Prostate gland (tissue), 2 donors: ENCODE measurements around the gene ADGRG1.

Experiments used
- CTCF ChIP-seq, 4 experiments: fragments of 200-600 bp in 2 of 4; fragments of 450-650 bp in 2 of 4; sonication (generic) in 2 of 4; IDR thresholded peaks; 1 replicate in 3 of 4; 2 replicates in 1 of 4; pipeline ENCODE4 v1.5.1; 2016 to 2019; ENCODE audit warnings: antibody characterized with exemption in 4 of 4, mild to moderate bottlenecking in 2 of 4, moderate library complexity in 2 of 4
- POLR2A ChIP-seq: fragments of 450-650 bp; IDR thresholded peaks from one replicate; pipeline ENCODE4 v1.6.1; 2016; ENCODE audit warnings: antibody characterized with exemption, mild to moderate bottlenecking
- POLR2AphosphoS5 ChIP-seq: sonication (generic); formaldehyde crosslinking; IDR thresholded peaks from one replicate; pipeline ENCODE4 v1.6.1; 2017; ENCODE audit warnings: antibody characterized with exemption

GRCh38 chr16:57648125-57648524 lies 19.7 kb downstream of the ADGRG1 start:
- no peak for TF ChIP-seq CTCF (IDR thresholded peaks at IDR 0.05)
- no peak for TF ChIP-seq POLR2AphosphoS5
- no peak for TF ChIP-seq POLR2A
